ENCODE data around the gene TRIM28.

GRCh38 chr19:58535857-58536256 lies 8.0 kb upstream of the TRIM28 start:
- TF ChIP-seq CTCF (IDR thresholded peaks at IDR 0.05; ENCODE audit: poor library complexity) (no peak), EZH2 (IDR thresholded peaks at IDR 0.05; ENCODE audit: borderline replicate concordance) (no peak), EZH2phosphoT487 (IDR thresholded peaks at IDR 0.05; ENCODE audit: low read depth, severe bottlenecking, unreplicated experiment) (no peak)

Measured in hepatocyte (in vitro differentiated cells).